Left colon (tissue), 2 donors: ENCODE data around the gene GAL3ST1. TPM values are rescaled to one million over a fixed set of nuclear protein-coding genes. Genes with fewer than 3 reads are reported as not detected.

Source experiments
- ATAC-seq: fragments of 200-7000 bp; cut with Tn5 transposase; one replicate; pipeline ENCODE4 v1.9.1; 2020; ENCODE audit warnings: mild to moderate bottlenecking, moderate library complexity
- DNase-seq, 2 donors: peaks; one replicate each; pipeline ENCODE4 v3.0.0-alpha.2; 2020
- intact Hi-C, 2 donors: fragments of 100-400 bp; cut with DNase I in 1 of 2; cut with micrococcal nuclease in 1 of 2; formaldehyde crosslinking; loops; one replicate each; pipeline versions ENCODE4 v1.11.2 to v1.14.0; 2022; cut with DNase I, micrococcal nuclease
- total RNA-seq, 2 donors: library from RNA; stranded (reverse); fragmentation: NEBNext Ultra II Directional; extraction: Animal tissue kit (Norgen Biotek cat#: 25700); gene quantifications; one replicate each; pipeline ENCODE4 v1.2.1, GENCODE V29; 2021
- donor health status: DM: no; HTN: no; CAD: no.
- donor health status: DM: yes; HTN: yes; CAD: no.

The GAL3ST1 gene
- total RNA-seq, 2 donors from 2014 or later, result 12.1 to 17.4 TPM

GRCh38 chr22:30511911-30512310 is 62.6 kb downstream of the GAL3ST1 start:
- no peak for DNase-seq
- intact Hi-C loops, result no loop called here

GRCh38 chr22:30511109-30511508 is 63.4 kb downstream of the GAL3ST1 start:
- intact Hi-C loops, result no loop called here
- no peak for ATAC-seq

More at GRCh38 chr22:30511911-30512310, 62.6 kb downstream of the GAL3ST1 start:
- no peak for ATAC-seq

GRCh38 chr22:30508216-30508615 is 66.2 kb downstream of the GAL3ST1 start:
- intact Hi-C loops, result no loop called here
- ATAC-seq, result no peak
- DNase-seq, result no peak

More at GRCh38 chr22:30511109-30511508, 63.4 kb downstream of the GAL3ST1 start:
- DNase-seq, result no peak

- DNase-seq (no peak), ATAC-seq (no peak)
- intact Hi-C loops, result no loop called here
Observed at GRCh38 chr22:30507670-30508069, 66.8 kb downstream of the GAL3ST1 start.

GRCh38 chr22:30506507-30506968 is 67.9 kb downstream of the GAL3ST1 start:
- intact Hi-C loops, result no loop called here
- no peak for DNase-seq
- ATAC-seq, result no peak

Other genes with a start within 250 kb of the GAL3ST1 start
- gene TBC1D10A, start 247.7 kb downstream of the GAL3ST1 start, total RNA-seq, result 10 to 100 TPM; 32.0 to 41.2 TPM
- gene SF3A1, start 217.8 kb downstream of the GAL3ST1 start, total RNA-seq, result 100 to 1,000 TPM; 134 to 146 TPM
- 1 to 10 TPM; 1.6 to 2.3 TPM for gene CCDC157, start 217.7 kb downstream of the GAL3ST1 start, total RNA-seq
- gene RNF215, start 187.3 kb downstream of the GAL3ST1 start, total RNA-seq, result 1 to 10 TPM; 8.7 to 9.5 TPM
- gene SEC14L2, start 177.6 kb downstream of the GAL3ST1 start, total RNA-seq, result 1 to 10 TPM; 4.6 to 5.2 TPM
- 10 to 100 TPM; 23.1 to 34.9 TPM for gene MTFP1, start 148.9 kb downstream of the GAL3ST1 start, total RNA-seq
- not detected for gene SEC14L3, start 102.6 kb downstream of the GAL3ST1 start, total RNA-seq
- gene SEC14L4, start 69.0 kb downstream of the GAL3ST1 start, total RNA-seq, result not detected
- gene SEC14L6, start 27.9 kb downstream of the GAL3ST1 start, total RNA-seq, result under 1 TPM; 0.11 to 0.27 TPM
- 10 to 100 TPM; 36.4 to 48.3 TPM for gene PES1, start 17.2 kb upstream of the GAL3ST1 start, total RNA-seq
- 10 to 100 TPM; 29.4 to 58.2 TPM for gene TCN2, start 32.5 kb upstream of the GAL3ST1 start, total RNA-seq
- 1 to 10 TPM; 8.3 to 9.9 TPM for gene SLC35E4, start 61.1 kb upstream of the GAL3ST1 start, total RNA-seq
- 10 to 100 TPM; 15.3 to 18.1 TPM for gene DUSP18, start 93.2 kb upstream of the GAL3ST1 start, total RNA-seq
- gene OSBP2, start 120.2 kb upstream of the GAL3ST1 start, total RNA-seq, result 1 to 10 TPM; 2.9 to 5.1 TPM